ENCODE measurements around the gene ITPRIP. TPM values are rescaled to one million over a fixed set of nuclear protein-coding genes. Genes with fewer than 3 reads are reported as not detected.

ITPRIP gene
- total RNA-seq, 2 donors from 2014 or later, result 56.2 to 62.5 TPM

DNA sequence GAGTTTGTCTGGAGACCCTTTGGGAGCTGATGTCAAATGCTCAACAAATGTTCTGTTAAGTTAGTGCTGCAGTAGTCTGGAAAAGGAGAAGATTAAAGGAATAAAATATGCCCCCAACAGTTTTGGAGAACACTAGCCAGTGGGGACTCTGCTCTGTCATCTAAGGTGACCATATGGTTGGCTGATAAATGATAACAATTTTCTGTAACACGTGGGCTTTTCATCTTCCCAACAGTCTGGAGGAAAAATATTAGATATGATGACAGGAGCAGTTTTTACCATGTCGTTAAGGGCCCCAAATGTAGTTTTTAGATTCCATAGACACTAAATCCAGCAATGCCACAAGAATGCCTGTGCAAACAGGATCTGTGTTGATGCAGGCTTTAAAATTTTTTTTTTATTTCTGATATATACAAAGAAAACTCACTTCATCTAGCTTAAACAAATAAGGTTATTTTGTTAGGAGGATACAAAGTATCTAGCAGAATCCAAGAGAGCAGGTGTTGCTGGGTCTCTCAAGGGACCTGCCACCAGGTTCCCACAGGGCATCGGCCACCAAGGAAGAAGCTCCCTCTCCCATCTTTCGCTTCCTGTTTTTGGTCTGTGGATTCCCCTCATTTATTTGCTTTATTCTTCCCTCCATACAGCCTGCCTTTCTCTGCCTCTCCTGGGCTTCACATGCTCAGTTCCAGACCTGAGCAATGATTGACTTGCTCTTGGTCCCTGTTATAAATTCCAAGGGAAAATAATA, 9.2 kb upstream of the ITPRIP start:
- Histone ChIP-seq H3K4me3 (no peak overlapping the region), H3K4me1 (peaks cover 0 to 27% of the 10 kb centered on the region in 2 donors), H3K36me3 (no peaks in the 10 kb centered on the region), H3K9me3 (no peaks in the 10 kb centered on the region), H3K27ac (no peak overlapping the region), H3K27me3 (no peaks in the 10 kb centered on the region)
- TF ChIP-seq, protein P1, sequence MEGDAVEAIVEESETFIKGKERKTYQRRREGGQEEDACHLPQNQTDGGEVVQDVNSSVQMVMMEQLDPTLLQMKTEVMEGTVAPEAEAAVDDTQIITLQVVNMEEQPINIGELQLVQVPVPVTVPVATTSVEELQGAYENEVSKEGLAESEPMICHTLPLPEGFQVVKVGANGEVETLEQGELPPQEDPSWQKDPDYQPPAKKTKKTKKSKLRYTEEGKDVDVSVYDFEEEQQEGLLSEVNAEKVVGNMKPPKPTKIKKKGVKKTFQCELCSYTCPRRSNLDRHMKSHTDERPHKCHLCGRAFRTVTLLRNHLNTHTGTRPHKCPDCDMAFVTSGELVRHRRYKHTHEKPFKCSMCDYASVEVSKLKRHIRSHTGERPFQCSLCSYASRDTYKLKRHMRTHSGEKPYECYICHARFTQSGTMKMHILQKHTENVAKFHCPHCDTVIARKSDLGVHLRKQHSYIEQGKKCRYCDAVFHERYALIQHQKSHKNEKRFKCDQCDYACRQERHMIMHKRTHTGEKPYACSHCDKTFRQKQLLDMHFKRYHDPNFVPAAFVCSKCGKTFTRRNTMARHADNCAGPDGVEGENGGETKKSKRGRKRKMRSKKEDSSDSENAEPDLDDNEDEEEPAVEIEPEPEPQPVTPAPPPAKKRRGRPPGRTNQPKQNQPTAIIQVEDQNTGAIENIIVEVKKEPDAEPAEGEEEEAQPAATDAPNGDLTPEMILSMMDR (IDR thresholded peaks at IDR 0.05), result no peak
- DNase-seq (ENCODE audit: low spot score), result no peak

DNA sequence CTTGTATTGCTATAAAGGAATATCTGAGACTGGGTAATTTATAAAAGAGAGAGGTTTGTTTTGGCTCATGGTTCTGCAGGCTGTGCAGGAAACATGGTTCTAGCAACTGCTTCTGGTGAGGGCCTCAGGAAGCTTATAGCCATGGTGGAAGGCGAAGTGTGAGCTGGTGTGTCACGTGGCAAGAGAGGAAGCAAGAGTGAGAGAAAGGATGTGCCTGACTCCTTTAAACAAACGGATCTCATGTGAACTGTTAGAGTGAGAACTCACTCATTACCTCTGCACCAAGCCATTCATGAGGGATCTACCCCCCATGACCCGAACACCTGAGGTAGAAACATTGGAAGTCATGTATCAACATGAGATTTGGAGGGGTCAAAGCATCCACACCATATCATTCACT, 7.7 kb upstream of the ITPRIP start:
- Histone ChIP-seq H3K4me3 (no peak overlapping the region), H3K27ac (no peak overlapping the region), H3K36me3 (no peaks in the 10 kb centered on the region), H3K9me3 (no peaks in the 10 kb centered on the region), H3K4me1 (peaks cover 0 to 26% of the 10 kb centered on the region in 2 donors), H3K27me3 (no peaks in the 10 kb centered on the region)
- no peak for DNase-seq (ENCODE audit: low spot score)
- TF ChIP-seq, protein P1 (IDR thresholded peaks at IDR 0.05), result no peak

DNA sequence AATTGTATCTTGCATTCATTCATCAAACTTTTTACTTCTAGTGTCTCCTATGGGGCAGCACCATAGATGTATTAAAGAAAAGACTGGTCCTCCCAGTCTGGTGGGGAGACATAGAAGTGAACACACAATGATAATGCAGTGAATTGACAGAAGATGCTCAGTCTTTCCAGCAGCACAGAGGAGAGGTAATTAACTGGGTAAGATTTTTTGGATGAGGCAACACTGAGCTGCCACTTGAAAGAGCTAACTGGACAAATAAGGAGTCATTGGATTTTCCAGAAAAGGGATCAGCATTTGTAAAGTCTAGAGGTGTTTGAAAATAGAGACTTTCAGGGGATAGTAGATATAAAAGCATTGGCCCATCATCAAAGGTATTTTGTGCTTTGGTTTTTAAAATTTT, 7.2 kb upstream of the ITPRIP start:
- TF ChIP-seq, protein P1 (IDR thresholded peaks at IDR 0.05), result no peak
- Histone ChIP-seq H3K27me3 (no peaks in the 10 kb centered on the region), H3K4me3 (no peak overlapping the region), H3K27ac (no peak overlapping the region), H3K4me1 (peaks cover 0 to 30% of the 10 kb centered on the region in 2 donors), H3K9me3 (no peaks in the 10 kb centered on the region), H3K36me3 (no peaks in the 10 kb centered on the region)
- DNase-seq (ENCODE audit: low spot score), result no peak

DNA sequence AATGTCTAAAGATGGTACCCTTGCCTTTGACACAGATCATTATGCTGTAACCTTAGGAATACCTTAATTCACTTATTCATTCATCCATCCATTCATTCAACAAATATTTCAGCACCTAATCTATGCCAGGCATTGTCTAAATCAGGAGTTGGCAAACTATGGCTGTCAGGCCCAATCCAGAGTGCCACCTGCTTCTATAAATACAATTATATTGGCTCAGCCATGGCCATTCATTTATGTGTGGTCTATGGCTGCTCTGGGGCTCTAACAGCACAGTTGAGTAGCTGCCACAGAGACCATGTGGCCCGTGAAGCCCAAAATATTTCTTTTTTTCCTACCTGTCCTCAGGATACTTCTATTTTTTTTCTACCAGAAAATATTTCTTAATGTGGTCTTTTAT, 6.0 kb upstream of the ITPRIP start:
- Histone ChIP-seq H3K27ac (peak overlapping the region in 1 of 2 donors; percentile 79), H3K4me3 (no peak overlapping the region), H3K9me3 (no peaks in the 10 kb centered on the region), H3K4me1 (peaks cover 0 to 34% of the 10 kb centered on the region in 2 donors), H3K27me3 (no peaks in the 10 kb centered on the region), H3K36me3 (no peaks in the 10 kb centered on the region)
- TF ChIP-seq, protein P1 (IDR thresholded peaks at IDR 0.05), result no peak
- no peak for DNase-seq (ENCODE audit: low spot score)

DNA sequence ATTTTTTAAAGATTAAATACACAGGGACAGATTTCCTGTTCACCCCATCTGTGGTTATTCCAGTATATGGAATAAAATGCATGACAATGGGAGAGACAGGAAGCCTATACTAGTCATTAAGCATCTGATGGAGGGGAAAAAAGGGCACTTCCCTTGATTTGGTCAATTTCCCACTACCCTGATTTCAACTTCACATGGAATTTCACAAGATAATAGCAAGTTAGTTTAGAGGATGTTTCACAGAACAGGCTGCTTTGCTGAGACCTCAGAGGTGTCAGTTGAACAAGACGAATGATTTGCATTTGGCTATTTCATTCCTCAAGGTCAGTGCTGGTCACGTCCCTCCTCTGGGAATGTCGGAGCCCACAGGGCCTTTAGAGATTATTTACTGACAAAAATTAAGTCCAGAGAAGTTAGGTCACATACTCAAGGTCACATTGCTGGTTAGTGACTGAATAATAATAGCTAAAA, 4.7 kb upstream of the ITPRIP start:
- H3K27ac ChIP-seq, result peak overlapping the region; percentile 37 to 79

More for the DNA sequence above, 4.7 kb upstream of the ITPRIP start:
- TF ChIP-seq, protein P1 (IDR thresholded peaks at IDR 0.05), result no peak
- no peak overlapping the region for H3K4me3 ChIP-seq
- H3K4me1 ChIP-seq, result peaks cover 0 to 37% of the 10 kb centered on the region in 2 donors
- H3K9me3 ChIP-seq, result no peaks in the 10 kb centered on the region
- H3K27me3 ChIP-seq, result no peaks in the 10 kb centered on the region
- DNase-seq (ENCODE audit: low spot score), result no peak
- peaks cover under 1% of the 10 kb centered on the region for H3K36me3 ChIP-seq
